Articular chondrocyte of knee joint (primary cell): ENCODE measurements around the gene TFF1. TPM values are rescaled to one million over a fixed set of nuclear protein-coding genes. Genes with fewer than 3 reads are reported as not detected.

Experiments
- total RNA-seq: library from RNA; depleted of rRNA; stranded (reverse); fragments of >200 nt; gene quantifications from 2 replicates; pipeline ENCODE4 v1.2.3, GENCODE V29; 2012

TFF1 gene
- total RNA-seq: 0.65 TPM in 1 of 2 replicates, not detected in the other

DNA sequence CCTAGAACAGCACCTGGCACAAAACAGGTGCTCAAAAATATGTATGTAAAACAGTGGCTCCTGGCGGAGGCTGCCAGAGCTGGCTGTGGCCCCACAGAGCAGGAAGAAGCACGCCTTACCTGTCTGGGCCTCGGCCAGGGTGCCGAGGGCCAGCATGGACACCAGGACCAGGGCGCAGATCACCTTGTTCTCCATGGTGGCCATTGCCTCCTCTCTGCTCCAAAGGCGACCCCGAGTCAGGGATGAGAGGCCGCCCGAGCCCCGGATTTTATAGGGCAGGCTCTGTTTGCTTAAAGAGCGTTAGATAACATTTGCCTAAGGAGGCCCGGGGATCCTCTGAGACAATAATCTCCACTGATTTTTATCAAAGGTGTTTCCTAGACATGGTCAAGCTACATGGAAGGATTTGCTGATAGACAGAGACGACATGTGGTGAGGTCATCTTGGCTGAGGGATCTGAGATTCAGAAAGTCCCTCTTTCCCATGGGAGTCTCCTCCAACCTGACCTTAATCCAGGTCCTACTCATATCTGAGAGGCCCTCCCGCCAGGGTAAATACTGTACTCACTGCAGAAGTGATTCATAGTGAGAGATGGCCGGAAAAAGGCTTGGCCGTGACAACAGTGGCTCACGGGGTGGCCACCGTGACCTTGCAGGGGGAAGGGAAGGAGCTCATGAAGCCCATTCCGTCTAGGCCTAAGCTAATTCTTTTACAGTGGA, at the start of gene TFF1:
Gene TFF1, minus strand, starts transcription at position 244 of the 719 bp plus-strand sequence. Its CDS starts 40 bp downstream, at position 204.

DNA sequence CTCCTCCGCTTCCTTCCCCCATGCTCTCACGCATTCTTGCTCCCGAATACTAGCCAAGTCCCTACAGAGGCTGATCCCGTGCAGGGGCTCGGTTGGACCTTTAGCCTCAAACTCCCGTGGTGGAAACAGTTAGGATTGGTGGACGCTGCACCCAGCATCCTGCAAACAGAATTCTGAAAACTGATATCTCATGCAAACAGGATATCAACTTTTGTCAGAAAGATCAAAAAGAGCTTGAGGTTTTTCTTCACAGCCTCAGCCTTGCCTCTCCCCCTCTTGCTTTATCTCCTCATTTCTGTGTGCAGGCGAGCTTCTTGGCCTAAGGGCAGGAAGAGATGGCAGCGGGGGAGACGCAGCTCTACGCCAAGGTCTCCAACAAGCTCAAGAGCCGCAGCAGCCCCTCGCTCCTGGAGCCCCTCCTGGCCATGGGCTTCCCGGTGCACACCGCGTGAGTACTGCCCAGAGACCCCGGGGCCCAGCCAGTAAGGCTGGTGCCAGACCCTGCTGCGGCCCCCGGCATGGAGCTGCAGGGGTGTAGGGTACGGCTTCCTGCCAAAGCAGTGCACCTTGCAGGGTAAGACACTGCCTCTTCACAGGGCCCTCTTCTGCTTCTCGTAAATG, 37.4 kb upstream of the TFF1 start, which contains the start of gene UBASH3A:
Gene UBASH3A, plus strand, starts transcription at position 292 of the 621 bp plus-strand sequence. Its CDS starts 44 bp downstream, at position 336.

DNA sequence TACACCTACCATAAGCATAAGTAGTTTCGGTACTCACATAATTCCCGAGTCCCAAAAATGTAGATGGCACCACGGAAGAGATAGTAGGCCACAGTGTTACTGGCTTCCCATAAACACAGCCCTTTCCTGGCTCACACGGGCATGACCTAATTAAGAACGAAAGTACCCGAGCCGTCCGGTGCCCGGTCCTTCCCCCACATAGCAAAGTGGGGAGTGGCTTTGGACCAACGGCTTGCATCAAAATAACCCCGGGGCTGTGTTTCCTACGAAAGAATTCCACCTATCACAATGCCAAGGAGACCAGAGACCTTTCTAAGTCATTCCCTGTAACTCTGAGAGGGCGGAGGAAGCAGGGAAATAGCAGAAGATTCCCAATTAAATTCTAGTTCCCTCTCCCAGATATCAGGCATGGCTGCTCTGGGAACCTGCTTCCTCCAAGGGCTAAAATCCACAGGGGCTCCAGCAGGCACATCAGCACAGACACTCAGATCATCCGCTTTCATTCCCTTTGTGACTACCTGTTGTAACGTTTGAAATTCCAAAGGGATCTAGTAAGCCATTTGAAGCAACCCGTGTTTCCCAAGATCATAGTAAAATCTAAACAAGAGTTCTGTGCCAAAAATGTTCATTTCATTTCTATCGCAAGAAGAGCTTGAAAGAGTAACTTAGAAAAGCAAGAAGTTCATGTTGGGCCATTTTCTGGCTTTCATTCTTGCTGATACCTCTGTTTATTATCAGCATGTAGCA, 29.7 kb upstream of the TFF1 start, which contains the start of gene TMPRSS3:
Gene TMPRSS3, minus strand, starts transcription at position 148 of the 747 bp plus-strand sequence. CDS start 635 bp downstream, outside the sequence.

DNA sequence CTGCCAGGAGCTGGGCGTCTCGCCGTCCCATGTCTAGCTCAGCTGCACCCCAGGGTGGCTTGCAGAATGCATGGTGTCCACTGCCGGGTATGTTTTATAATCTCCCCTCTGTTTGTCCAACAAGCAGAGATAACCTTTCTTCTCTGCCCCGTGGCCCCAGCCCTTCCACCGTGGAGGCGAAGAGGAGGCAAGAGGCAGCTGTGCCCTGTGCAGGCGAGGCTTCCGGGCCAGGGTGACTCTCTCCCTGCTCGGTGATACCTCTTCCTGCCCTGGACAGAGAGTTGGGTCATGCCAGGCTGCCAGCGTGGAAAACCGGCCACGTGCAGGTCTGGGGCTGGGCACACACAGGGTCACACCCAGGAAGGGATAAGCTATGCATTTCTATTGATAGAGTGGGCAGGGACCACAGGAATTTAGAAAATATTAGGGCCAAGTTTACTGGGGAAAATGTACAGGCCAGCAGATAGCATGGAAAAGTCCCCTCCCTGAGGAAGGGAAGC, 15.4 kb downstream of the TFF1 start, which contains the start of gene TFF2:
Gene TFF2, minus strand, starts transcription at position 68 of the 500 bp plus-strand sequence. Its CDS starts 37 bp downstream, at position 31.

DNA sequence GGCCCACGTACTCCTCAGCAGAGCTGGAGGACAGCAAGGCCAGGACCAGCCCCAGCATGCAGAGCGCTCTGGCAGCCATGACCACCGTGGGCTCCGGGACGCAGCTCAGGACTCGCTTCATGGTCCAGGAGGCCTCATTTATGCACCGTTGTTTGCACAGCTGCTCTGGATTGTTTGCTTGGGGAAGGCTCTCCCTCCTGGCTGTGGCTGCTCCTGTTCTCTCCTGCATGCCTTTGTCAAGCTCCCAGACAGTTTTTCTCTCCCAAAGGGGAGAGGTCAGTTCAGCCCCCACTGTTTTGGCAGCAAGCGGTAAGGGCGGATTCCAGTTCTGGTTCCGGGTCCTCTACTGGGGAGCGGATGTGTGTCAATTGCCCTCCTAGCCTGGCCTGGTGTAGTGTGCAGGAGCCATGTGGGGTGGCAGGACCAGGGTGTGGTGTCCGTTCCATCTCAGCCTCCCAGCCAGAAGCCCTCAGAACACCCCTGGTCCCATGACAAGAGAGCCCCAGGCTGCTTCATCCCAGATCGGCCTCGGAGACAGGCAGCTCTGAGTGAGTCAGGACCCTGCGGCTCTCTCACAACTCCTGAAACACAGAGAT, 50.9 kb downstream of the TFF1 start, which contains the start of gene TFF3:
Gene TFF3, minus strand, starts transcription at position 114 of the 596 bp plus-strand sequence. Its CDS starts 35 bp downstream, at position 79.

Other genes with a start within 250 kb of the TFF1 start
- 0.11 TPM in 1 of 2 replicates, not detected in the other for gene ABCG1, start 147.4 kb downstream of the TFF1 start, total RNA-seq
- gene TFF3, start 51.1 kb downstream of the TFF1 start, total RNA-seq: not detected in 2 replicates
- not detected in 2 replicates for gene TFF2, start 15.5 kb downstream of the TFF1 start, total RNA-seq
- not detected in 2 replicates for gene TMPRSS3, start 29.5 kb upstream of the TFF1 start, total RNA-seq
- not detected in 2 replicates for gene UBASH3A, start 37.4 kb upstream of the TFF1 start, total RNA-seq
- gene RSPH1, start 129.7 kb upstream of the TFF1 start, total RNA-seq: 0.26 and 0.76 TPM in 2 replicates
- 2.5 and 3.9 TPM in 2 replicates for gene SLC37A1, start 147.3 kb upstream of the TFF1 start, total RNA-seq